Fibroblast of lung (primary cell): ENCODE measurements around the gene DHRS9.
"Not testable (repeated sequence)": the region's sequence is repeated elsewhere in the genome, so short reads cannot be mapped to it uniquely, and the experiment has no call there.

Experiments
- CTCF ChIP-seq, 2 donors: IDR thresholded peaks in 1 of 2; conservative IDR thresholded peaks in 1 of 2; 1 replicate in 1 of 2; 2 replicates in 1 of 2; pipeline ENCODE4 v1.5.1; 2011 to 2012; ENCODE audit warnings: low read length in 2 of 2, control low read depth in 1 of 2, inconsistent platforms in 1 of 2, low read depth in 1 of 2, mild to moderate bottlenecking in 1 of 2
- EZH2 ChIP-seq: IDR thresholded peaks from 2 replicates; pipeline ENCODE4 v1.5.1; 2012; ENCODE audit warnings: low read length, control low read depth, mild to moderate bottlenecking; ENCODE audit errors: missing control alignments

- not testable (repeated sequence) for TF ChIP-seq CTCF (conservative IDR thresholded peaks at IDR 0.05 in 1 of 2, IDR thresholded peaks at IDR 0.05 in 1 of 2; ENCODE audit: low read depth in 1 of 2, low read length in 2 of 2); EZH2
Observed at GRCh38 chr2:169136428-169136827, 67.1 kb downstream of the DHRS9 start.
